Dedifferentiated amniotic fluid mesenchymal stem cell (primary cell): Measurements from ENCODE around the gene TMEM138.
"Not testable (repeated sequence)": the region's sequence is repeated elsewhere in the genome, so short reads cannot be mapped to it uniquely, and the experiment has no call there.

Experiments used
- DNase-seq: peaks from one replicate; pipeline ENCODE4 v3.0.0-alpha.2; 2016; ENCODE audit errors: extremely low spot score

Gene TMEM138

DNA sequence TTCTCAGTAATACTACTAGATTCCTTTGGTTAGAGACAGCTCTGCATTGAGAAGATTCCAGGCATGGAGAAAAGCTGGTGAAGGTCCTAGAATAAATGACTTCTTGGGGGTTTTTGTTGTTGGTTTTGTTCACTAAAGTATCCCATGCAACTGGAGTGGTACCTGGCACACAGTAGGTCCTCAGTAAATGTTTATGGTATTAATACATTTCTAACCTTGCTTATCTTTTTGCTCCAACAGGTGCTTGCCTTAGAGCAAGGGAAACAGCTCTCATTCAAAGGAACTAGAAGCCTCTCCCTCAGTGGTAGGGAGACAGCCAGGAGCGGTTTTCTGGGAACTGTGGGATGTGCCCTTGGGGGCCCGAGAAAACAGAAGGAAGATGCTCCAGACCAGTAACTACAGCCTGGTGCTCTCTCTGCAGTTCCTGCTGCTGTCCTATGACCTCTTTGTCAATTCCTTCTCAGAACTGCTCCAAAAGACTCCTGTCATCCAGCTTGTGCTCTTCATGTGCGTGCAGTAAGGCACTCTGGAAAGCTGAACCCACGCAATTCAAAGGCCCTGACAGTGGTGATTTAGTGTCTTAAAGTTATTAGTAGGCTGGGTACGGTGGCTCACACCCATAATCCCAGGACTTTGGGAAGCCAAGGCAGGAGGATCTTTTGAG, 2.0 kb downstream of the TMEM138 start:
- no peak for DNase-seq

GRCh38 chr11:61367406-61367805, 5.2 kb downstream of the TMEM138 start:
- no peak for DNase-seq

DNA sequence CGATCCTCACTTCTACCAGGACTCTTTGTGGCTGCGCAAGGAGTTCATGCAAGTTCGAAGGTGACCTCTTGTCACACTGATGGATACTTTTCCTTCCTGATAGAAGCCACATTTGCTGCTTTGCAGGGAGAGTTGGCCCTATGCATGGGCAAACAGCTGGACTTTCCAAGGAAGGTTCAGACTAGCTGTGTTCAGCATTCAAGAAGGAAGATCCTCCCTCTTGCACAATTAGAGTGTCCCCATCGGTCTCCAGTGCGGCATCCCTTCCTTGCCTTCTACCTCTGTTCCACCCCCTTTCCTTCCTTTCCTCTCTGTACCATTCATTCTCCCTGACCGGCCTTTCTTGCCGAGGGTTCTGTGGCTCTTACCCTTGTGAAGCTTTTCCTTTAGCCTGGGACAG, 6.5 kb downstream of the TMEM138 start:
- DNase-seq = no peak

GRCh38 chr11:61369372-61370348, 7.5 kb downstream of the TMEM138 start:
- no peak for DNase-seq

DNA sequence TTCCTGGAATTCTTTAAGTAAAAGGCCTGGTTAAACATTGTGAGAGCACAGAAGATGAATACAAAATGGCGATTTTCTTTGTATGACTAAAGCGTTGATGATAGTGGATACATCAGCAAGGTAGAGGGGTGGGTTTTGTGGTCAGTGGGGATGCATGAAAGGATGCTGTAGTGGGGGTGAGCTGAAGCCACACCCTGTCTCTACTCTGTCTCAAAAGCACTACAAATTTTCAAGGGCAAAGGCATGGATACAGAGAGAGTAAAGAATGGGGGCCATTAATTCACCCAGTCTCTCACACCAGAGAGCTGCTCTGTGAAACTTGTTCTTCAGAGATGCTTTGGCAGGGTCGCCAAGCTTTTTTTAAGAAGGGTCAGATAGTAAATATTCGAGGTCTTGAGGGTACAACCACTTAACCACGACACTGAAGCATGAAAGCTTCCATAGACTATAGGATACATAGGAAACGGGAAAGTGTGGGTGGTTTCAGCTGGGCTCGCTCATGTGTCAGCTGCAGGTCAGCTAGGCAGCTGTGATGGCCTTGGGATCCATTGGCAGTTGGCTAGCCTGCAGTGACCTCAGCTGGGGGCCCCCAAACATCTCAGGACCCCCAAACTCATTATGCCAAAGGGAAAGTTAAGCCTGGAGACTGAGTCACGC, 8.3 kb downstream of the TMEM138 start:
- no peak for DNase-seq

GRCh38 chr11:61372659-61373420, 10.7 kb downstream of the TMEM138 start:
- no peak for DNase-seq

DNA sequence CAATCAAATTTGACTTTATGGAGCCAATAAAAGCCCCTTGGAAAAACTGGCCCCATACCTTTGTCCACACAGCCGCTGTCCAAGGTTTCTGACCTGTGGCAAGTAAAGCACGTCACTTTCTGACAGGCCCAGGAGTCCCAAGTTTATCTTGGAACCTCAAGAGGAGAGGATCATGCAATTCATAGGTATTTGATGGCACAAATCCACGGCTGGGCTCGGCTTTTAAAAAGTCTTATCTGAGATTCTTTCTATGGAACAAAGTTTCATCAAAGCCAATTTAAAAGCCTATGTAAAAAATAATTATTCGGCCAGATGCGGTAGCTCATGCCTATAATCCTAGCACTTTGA, 13.6 kb downstream of the TMEM138 start:
- DNase-seq = no peak

- no peak for DNase-seq
These were observed 15.4 kb downstream of the TMEM138 start for GRCh38 chr11:61377461-61378160.

DNA sequence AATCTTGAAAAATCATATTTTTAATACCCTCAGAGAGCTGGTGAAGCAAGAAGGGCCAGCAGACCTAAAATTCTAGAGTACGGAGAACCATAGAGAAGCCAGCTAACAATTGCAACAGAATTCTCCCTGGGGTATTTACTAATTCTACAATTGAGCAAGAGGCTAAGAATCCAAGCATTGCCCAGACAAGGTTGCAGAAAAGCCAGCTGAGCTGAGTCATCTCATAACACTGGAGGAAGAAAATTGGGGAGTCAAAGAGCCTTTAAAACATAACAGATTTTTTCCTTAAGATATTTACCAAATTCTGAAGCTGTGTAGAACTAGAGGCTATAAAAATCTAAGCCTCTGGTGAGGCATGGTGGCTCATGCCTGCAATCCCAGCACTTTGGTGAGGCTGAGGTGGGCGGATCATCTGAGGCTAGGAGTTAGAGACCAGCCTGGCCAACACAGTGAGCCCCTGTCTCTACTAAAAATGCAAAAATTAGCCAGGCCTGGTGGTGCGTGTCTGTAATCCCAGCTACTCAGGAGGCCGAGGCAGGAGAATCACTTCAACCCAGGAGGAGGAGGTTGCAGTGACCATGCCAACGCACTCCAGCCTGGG, 16.6 kb downstream of the TMEM138 start:
- peak; percentile 98 for DNase-seq

- DNase-seq = no peak
These were observed 18.7 kb downstream of the TMEM138 start for GRCh38 chr11:61380884-61381283.

- not testable (repeated sequence) for DNase-seq
These were observed 21.7 kb downstream of the TMEM138 start for GRCh38 chr11:61383859-61384258.

DNA sequence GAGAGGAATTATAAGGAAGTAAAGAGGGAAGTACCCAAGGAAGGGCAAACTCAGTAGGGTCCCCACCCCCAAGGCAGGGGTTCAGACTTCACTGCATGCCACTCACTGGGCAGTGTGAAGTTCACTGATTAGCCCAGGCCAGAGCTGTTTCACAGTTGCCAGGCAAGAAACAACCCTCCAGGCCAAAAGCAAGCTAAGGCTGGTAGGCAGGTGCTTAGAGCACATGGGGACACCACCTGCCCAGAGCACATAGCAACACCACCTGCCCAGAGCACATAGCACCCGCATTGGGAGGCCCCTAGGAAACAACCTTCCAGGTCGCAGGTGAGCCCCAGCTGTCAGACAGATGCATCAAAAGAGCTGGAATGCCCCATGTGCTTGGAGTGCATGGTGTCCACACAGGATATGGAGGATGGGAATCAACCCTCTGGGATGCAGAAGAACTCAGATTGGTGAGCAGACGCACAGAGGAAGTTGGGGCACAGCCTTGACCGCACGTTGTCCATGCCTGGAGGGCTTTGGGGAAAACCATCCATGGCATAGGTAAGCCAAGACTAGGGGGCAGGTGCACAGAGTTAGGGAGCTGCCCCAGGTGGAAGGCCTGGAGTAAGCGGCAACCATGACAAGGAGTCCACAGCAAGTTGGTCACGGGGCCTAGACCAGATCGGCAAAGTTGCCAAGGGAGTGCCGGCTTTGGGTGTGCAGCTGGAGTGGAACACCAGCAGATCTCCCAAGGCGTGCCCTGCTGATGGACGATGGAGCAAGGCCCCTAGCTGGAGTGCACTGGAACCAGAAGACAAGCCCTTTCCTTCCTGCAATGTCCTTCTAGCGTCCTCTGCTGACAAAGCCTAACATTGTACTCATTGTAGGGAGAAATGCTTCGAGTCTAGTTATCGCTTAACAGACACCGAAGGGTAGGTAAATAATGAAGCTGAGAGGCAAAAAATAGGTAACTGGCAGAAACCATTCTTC, 22.4 kb downstream of the TMEM138 start:
- DNase-seq = no peak

DNA sequence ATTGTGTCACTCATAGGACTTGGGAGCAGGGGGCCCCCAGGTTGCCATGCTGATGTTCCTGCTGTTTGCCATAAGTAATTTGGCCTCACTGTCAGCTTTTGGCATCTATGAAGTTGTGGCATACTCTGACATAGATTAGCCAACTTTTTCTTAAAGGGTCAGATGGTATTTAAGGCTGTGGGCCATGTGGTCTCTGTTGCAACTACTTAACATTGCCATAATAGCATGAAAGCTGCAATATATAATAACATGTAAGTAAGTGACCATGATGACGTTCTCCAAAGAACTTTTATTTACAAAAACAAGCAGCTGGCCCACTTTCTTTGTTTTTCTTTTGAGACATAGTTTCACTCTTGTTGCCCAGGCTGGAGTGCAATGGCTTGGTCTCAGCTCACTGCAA, 28.0 kb downstream of the TMEM138 start:
- DNase-seq = no peak

DNA sequence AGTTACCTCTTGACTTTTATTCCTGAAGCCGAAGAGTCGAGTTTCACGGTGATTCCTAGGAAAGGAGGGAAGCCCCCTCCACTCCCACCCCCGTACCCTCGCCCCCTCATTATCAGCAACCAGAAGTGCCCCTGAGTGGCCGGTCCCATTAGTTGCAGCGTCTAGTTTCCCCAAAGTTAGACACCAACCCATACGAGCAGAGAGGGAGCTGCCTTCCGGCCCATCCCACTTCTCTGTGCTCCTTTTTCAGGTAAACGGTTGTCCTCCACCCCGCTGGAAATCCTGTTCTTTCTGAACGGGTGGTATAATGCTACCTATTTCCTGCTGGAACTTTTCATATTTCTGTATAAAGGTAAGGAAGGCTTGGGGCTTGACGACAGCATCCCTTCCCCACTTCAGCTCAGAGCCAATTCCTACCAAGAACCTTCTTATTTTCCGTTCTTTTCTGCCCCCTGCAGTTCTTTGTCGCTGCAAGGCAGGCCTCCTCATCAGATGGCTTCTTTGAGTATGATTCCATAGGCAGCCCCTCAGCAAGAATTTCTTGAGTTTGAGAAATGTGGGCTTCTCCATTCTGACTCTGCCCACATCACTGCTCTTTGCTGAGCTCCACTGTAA, 30.9 kb downstream of the TMEM138 start:
- DNase-seq = no peak

DNA sequence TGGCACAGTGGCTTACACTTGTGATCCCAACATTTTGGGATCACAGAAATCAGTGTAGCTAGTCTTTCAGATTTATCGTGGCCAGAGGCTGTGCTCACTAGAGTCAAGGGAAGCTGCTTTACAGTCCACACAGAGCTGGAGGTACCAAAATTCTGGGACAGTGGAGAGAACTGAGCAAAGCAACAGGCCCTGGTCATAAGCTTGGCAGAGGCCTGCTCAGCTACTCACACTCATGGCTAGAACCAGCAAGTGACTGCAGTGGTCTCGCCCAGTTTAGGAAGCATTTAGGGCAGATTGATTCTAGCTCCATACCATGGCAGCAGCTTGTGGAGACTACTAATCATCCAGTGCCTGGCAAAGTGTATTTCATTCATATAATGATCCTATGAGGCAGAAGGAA, 39.0 kb downstream of the TMEM138 start:
- DNase-seq = no peak

- DNase-seq = no peak
These were observed 39.4 kb downstream of the TMEM138 start for GRCh38 chr11:61401573-61401972.

- DNase-seq = no peak
These were observed 41.5 kb downstream of the TMEM138 start for GRCh38 chr11:61403658-61404057.

- no peak for DNase-seq
These were observed 41.9 kb downstream of the TMEM138 start for GRCh38 chr11:61404103-61404502.

- no peak for DNase-seq
These were observed 42.5 kb downstream of the TMEM138 start for GRCh38 chr11:61404641-61405040.
